Activated CD8-positive, alpha-beta memory T cell treated with anti-CD3 and anti-CD28 coated beads for 24 hours (primary cell): ENCODE results near the gene METTL16.

Experiments
- DNase-seq: peaks from one replicate; pipeline ENCODE4 v3.0.0-alpha.2; 2020

Gene METTL16

GRCh38 chr17:2393954-2394749, 117.5 kb downstream of the METTL16 start:
- DNase-seq, result peak; percentile 73

DNA sequence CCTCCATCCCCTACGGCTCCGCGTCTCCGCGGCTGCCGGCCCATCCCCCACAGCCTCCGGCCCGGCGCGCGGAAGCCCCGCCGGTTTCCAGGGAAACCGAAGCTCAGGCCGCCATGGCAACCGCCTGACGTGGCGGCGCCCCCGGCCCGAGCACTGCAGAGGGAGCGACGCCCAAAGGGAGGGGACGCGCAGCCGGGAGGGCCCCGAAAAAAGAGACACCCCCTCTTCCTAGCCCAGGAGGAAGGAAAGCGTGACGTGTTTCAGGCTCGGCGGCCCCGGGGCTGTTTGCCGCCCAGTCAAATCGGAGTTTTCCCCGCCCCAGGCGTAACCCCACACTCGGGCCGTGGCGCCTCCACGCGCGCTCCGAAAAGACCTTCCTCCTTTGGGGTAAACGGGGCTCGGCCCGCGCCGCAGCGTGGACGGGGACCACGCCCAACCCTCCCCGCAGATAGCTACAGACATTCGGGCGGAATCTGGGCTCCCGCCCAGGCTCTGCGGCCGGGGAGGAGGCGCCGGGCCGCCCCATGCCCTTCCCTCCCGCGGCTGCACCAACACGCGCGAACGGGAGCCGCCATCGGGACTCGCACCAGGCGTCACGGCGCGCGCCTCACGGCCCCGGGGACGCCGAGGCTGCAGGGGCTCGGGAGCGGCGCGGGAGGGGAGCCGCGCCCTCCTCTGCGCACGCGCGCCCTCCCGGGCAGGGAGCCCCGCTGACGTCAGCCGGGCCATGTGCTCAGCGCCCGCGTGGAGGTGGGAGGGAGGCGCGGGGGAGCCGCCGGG, 118.3 kb downstream of the METTL16 start:
- peak; percentile 94 for DNase-seq

- peak; percentile 99 for DNase-seq
These were observed 119.2 kb downstream of the METTL16 start for GRCh38 chr17:2392252-2393173.

GRCh38 chr17:2391597-2392251, 120.0 kb downstream of the METTL16 start:
- no peak for DNase-seq

GRCh38 chr17:2390199-2390836, 121.4 kb downstream of the METTL16 start:
- DNase-seq, result no peak

DNA sequence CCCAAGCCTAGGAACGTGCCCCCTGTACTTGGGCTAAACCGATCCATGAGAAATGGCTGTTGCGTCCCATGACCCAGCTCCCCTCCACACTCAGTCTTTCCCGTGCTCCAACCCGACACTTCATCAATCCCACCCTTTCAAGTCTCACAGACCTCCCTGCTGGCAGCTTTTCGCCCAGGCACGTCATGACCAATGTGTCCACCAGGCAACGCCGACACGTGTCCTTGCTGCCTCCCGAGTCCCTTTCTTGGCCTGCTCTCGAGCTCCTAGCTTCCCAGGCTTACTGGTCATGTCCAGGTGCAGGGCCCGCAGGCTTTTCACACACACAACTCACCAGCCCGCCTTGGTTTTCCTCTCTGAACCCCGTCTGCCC, 123.0 kb downstream of the METTL16 start:
- no peak for DNase-seq

- DNase-seq, result no peak
These were observed 123.5 kb downstream of the METTL16 start for GRCh38 chr17:2388020-2388682.

GRCh38 chr17:2387086-2388019, 124.3 kb downstream of the METTL16 start:
- DNase-seq, result no peak

DNA sequence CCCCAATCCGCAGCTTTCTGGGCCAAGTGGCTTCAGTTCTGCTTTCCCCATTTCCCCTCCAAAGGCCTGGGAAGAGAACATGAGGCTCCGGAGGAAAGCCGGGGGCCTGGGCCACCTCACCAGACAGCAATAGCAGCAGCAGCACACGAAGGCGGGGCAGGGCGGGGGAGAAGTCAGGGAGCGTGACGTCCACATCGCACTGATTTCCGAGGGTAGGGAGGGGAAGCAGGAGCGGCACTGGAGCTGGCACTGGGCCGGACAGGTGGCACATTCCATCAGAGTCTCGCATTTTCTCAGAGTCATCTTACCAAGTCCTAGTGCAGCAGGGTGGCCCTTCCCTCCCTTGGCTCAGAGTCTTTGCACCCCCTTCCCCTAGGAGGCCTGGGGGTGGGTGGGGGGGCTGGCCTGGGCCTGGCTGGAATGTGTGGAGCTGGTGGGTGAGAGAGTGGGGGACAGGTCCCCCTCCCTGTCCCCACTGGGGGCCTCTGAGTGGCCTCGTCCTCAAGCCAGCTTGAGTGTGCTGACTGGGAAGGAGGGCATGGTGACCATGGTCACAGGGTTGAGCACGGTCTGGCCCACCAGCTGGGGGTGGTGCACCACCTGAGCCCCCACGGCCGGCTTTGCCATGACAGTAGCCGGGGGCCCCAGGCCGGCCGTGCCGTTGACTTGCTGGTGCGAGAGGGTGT, 125.1 kb downstream of the METTL16 start:
- no peak for DNase-seq

- no peak for DNase-seq
These were observed 126.2 kb downstream of the METTL16 start for GRCh38 chr17:2385240-2386210.

DNA sequence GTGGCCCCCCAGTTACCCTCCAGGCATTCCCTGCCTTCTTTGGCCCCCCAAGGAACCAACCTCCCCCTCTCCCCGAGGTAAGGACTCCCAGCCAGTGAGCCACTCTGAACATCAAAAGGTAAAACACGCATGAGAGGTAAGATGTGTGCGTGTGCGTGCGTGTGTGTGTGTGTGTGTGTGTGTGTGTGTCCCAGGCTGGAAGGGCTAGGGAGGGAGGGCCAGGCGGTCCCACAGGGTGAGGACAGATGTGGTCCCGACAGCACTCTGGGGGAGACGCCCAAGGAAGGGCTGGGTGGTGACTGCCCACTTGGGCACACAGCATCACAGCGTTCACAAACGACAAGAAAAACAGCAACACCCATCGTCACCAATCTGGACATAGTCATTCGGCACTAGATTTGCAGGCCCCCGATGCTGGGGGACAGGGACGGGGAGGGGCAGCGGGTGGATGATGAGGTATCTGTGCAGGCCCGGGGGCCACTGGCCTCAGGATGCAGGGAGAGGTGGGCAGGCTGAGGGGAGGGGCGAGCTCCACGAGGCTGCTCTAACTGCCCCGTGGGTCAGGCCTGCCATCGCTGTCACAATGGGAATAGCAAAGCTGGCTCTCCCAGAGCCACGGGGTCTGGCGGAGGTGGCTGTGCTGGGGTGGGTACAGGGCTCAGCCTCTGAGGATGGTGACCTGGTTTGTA, 127.1 kb downstream of the METTL16 start:
- no peak for DNase-seq

DNA sequence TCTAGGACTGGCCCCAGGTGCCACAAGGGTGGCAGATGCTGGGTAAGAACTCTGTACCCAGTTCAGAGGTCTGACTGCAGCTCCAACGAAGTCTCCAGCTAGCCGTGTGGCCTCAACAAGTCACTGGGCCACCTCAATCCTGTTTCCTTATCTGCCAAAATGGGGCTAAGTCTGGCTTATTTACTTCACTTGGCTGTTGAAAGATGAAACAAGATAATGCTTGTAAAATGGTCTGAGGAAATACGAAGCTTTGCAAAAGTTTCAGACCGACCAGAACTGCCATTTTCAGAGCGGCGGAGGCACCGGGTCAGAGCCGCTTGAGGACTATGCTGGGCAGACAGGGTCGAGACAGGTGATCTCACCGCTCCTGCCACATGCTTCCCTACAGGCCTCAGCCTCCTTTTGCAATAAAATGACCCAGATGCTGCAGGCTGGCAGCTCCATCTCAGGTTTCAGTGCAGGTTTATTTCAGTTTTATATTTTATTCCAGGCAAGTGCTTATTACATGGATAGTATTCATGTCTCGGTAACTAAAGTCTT, 128.0 kb downstream of the METTL16 start:
- DNase-seq, result no peak

DNA sequence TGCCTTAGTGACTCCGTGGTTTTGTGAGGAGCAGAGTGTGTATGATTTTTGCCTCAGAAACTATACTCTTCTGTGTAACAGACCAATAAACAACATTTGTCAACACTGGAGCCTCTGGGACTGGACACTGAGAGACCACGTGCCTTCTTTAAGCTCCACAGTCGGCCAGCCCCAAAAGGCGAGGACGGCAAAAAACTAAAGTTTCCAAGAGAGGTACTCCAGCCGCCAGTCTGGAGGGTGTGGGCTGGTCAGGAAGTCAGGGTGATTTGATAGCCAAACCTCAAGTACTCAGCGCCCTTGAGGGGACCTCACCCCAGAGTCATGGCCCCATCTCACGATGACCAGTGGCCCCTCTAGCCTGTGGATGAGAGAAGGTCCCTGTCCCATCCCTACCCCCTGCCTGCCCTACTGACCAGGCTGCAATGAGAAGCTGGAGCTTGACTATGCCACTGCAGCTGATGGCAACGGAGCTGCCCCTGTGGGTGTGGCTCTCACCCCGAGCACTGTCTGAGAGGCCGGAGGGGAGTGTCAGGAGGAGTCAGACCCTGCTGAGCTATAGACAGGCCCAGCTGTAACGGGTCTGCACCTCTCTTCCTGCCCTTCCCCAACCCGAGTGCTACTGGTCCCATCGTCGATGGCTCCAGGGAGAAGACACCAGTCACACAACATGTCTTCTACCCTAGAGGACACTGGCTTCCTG, 130.6 kb downstream of the METTL16 start:
- no peak for DNase-seq

- no peak for DNase-seq
These were observed 131.3 kb downstream of the METTL16 start for GRCh38 chr17:2380226-2380922.

GRCh38 chr17:2379489-2380225, 132.0 kb downstream of the METTL16 start:
- no peak for DNase-seq

- DNase-seq, result no peak
These were observed 132.8 kb downstream of the METTL16 start for GRCh38 chr17:2378905-2379304.
